MM.1S (cell line): ENCODE data around the gene GPR82.

Experiments used
- CTCF ChIP-seq: fragments of 300-600 bp; sonication (generic); IDR thresholded peaks from 2 replicates; pipeline ENCODE4 v1.5.1; 2016; ENCODE audit warnings: antibody characterized with exemption, low read length, mixed read lengths
- EZH2phosphoT487 ChIP-seq: fragments of 300-600 bp; sonication (generic); IDR thresholded peaks from 2 replicates; pipeline ENCODE4 v1.6.1; 2018; ENCODE audit warnings: antibody characterized with exemption, low read length

GRCh38 chrX:41779030-41779564, 55.1 kb downstream of the GPR82 start:
- TF ChIP-seq EZH2phosphoT487 (no peak), CTCF (no peak)
